Loucy (cell line): ENCODE measurements around the gene GTF2IRD1.

Experiments used
- H2AFZ ChIP-seq: fragments of 200-600 bp; sonication (generic); 2 replicates; pipeline ENCODE4 v1.6.0; 2016; ENCODE audit warnings: antibody characterized with exemption, mild to moderate bottlenecking, low read length, moderate library complexity
- H3F3A ChIP-seq: fragments of 200-600 bp; 2 replicates; pipeline ENCODE4 v1.6.0; 2016; ENCODE audit warnings: antibody characterized with exemption, low read depth, mild to moderate bottlenecking
- H3K27me3 ChIP-seq: fragments of 200-600 bp; sonication (generic); 2 replicates; pipeline ENCODE4 v1.6.1; 2014; ENCODE audit warnings: low read length, mild to moderate bottlenecking; ENCODE audit not compliant: insufficient read depth, poor library complexity, severe bottlenecking
- H3K36me3 ChIP-seq: fragments of 200-600 bp; sonication (generic); 2 replicates; pipeline ENCODE4 v1.6.1; 2016; ENCODE audit warnings: low read length; ENCODE audit not compliant: insufficient read depth
- H3K4me1 ChIP-seq: fragments of 200-600 bp; sonication (generic); 2 replicates; pipeline ENCODE4 v1.5.1; 2014; ENCODE audit warnings: low read length, mild to moderate bottlenecking; ENCODE audit not compliant: insufficient read depth, poor library complexity, severe bottlenecking
- H3K4me2 ChIP-seq: fragments of 200-600 bp; sonication (generic); 2 replicates; pipeline ENCODE4 v1.6.0; 2014; ENCODE audit warnings: antibody characterized with exemption, low read length, low read depth, mild to moderate bottlenecking; ENCODE audit not compliant: poor library complexity, severe bottlenecking
- H3K4me3 ChIP-seq: fragments of 200-600 bp; sonication (generic); 2 replicates; pipeline ENCODE4 v1.5.1; 2014; ENCODE audit warnings: low read length, mild to moderate bottlenecking, mixed read lengths; ENCODE audit not compliant: poor library complexity, severe bottlenecking
- H3K79me2 ChIP-seq: fragments of 200-600 bp; sonication (generic); 2 replicates; pipeline ENCODE4 v1.6.1; 2014; ENCODE audit warnings: low read length; ENCODE audit not compliant: insufficient read depth
- H3K9ac ChIP-seq: fragments of 200-600 bp; sonication (generic); 2 replicates; pipeline ENCODE4 v1.6.0; 2014; ENCODE audit warnings: mild to moderate bottlenecking, low read depth, low read length, moderate library complexity; ENCODE audit not compliant: poor library complexity, severe bottlenecking
- H3K9me2 ChIP-seq: fragments of 200-600 bp; sonication (generic); replicated peaks from 2 replicates; pipeline ENCODE4 v1.6.1; 2016; ENCODE audit warnings: low read depth, low read length, mixed read lengths
- H3K9me3 ChIP-seq: fragments of 200-600 bp; sonication (generic); 2 replicates; pipeline ENCODE4 v1.6.1; 2014; ENCODE audit warnings: mild to moderate bottlenecking, antibody characterized with exemption, low read length, low read depth; ENCODE audit not compliant: insufficient read depth
- H4K20me1 ChIP-seq: fragments of 200-600 bp; sonication (generic); 2 replicates; pipeline ENCODE4 v1.6.0; 2014; ENCODE audit warnings: antibody characterized with exemption, low read length, mild to moderate bottlenecking; ENCODE audit not compliant: insufficient read depth, poor library complexity, severe bottlenecking
- CTCF ChIP-seq: fragments of 200-600 bp; sonication (generic); conservative IDR thresholded peaks from 2 replicates; pipeline ENCODE4 v1.5.1; 2014; ENCODE audit warnings: mild to moderate bottlenecking, antibody characterized with exemption, low read length
- EZH2phosphoT487 ChIP-seq: fragments of 200-600 bp; IDR thresholded peaks from 2 replicates; pipeline ENCODE4 v1.6.1; 2018; ENCODE audit warnings: antibody characterized with exemption, mild to moderate bottlenecking, moderate library complexity, borderline replicate concordance

Gene GTF2IRD1

GRCh38 chr7:74443543-74444247 is 10.0 kb upstream of the GTF2IRD1 start:
- Histone ChIP-seq H3K9me3 (no peaks in the 10 kb centered on the region), H3K27me3 (no peaks in the 10 kb centered on the region), H3K79me2 (no peaks in the 10 kb centered on the region), H3K9ac (no peak overlapping the region), H3K9me2 (no peaks in the 10 kb centered on the region), H3K36me3 (no peaks in the 10 kb centered on the region), H3F3A (no peaks in the 10 kb centered on the region), H3K4me3 (no peak overlapping the region), H3K4me1 (no peaks in the 10 kb centered on the region), H4K20me1 (no peaks in the 10 kb centered on the region), H2AFZ (no peak overlapping the region), H3K4me2 (no peak overlapping the region)
- TF ChIP-seq CTCF (no peak), EZH2phosphoT487 (no peak)

GRCh38 chr7:74449144-74449543 is 4.6 kb upstream of the GTF2IRD1 start:
- Histone ChIP-seq H3K9ac (no peak overlapping the region), H3F3A (no peaks in the 10 kb centered on the region), H3K79me2 (no peaks in the 10 kb centered on the region), H3K4me1 (peaks cover 7% of the 10 kb centered on the region), H4K20me1 (no peaks in the 10 kb centered on the region), H3K9me2 (no peaks in the 10 kb centered on the region), H3K4me3 (no peak overlapping the region), H3K4me2 (no peak overlapping the region), H2AFZ (no peak overlapping the region), H3K9me3 (no peaks in the 10 kb centered on the region), H3K27me3 (no peaks in the 10 kb centered on the region), H3K36me3 (no peaks in the 10 kb centered on the region)
- TF ChIP-seq EZH2phosphoT487 = no peak
- no peak for TF ChIP-seq CTCF

- Histone ChIP-seq H3K27me3 (no peaks in the 10 kb centered on the region), H3K9me2 (no peaks in the 10 kb centered on the region), H3K4me1 (peaks cover 7% of the 10 kb centered on the region), H3K9ac (no peak overlapping the region), H4K20me1 (no peaks in the 10 kb centered on the region), H3K4me3 (no peak overlapping the region), H3K9me3 (no peaks in the 10 kb centered on the region), H3K79me2 (no peaks in the 10 kb centered on the region), H2AFZ (no peak overlapping the region), H3K4me2 (no peak overlapping the region), H3K36me3 (no peaks in the 10 kb centered on the region), H3F3A (no peaks in the 10 kb centered on the region)
- TF ChIP-seq CTCF (peak; percentile 77), EZH2phosphoT487 (no peak)
Observed at GRCh38 chr7:74449809-74450397, 3.8 kb upstream of the GTF2IRD1 start.
